ENCODE measurements around the gene CBLB.

Gene CBLB

GRCh38 chr3:105634708-105635107 lies 234.1 kb downstream of the CBLB start:
- no peak overlapping the region for H3K27ac ChIP-seq (ENCODE audit: extremely low read depth, low read depth, low read length)
- CTCF ChIA-PET = no interaction called here
- H3K4me3 ChIP-seq (ENCODE audit: low read depth, low read length) = no peak overlapping the region
- no peak for TF ChIP-seq HOXD13 (CRISPR knock-in tag; IDR thresholded peaks at IDR 0.05; ENCODE audit: borderline replicate concordance)
- no peak for TF ChIP-seq ZNF843 (tag by site-specific recombination; IDR thresholded peaks at IDR 0.05)
- TF ChIP-seq TSHZ1 (tag by site-specific recombination; IDR thresholded peaks at IDR 0.05; ENCODE audit: borderline replicate concordance) = no peak
- no peaks in the 10 kb centered on the region for H3K9me3 ChIP-seq (ENCODE audit: control insufficient read depth, insufficient read depth, low read depth, low read length)
- POLR2A ChIA-PET = no interaction called here
- no peaks in the 10 kb centered on the region for H3K36me3 ChIP-seq (ENCODE audit: control insufficient read depth in 2 of 2, insufficient read depth in 1 of 2, low read length in 2 of 2)
- no peaks in the 10 kb centered on the region for H3K4me1 ChIP-seq (ENCODE audit: control insufficient read depth, insufficient read depth, low read length)

- POLR2A ChIA-PET = no interaction called here
- Histone ChIP-seq H3K9me3 (ENCODE audit: control insufficient read depth, insufficient read depth, low read depth, low read length) (no peaks in the 10 kb centered on the region), H3K4me3 (ENCODE audit: low read depth, low read length) (no peak overlapping the region), H3K36me3 (ENCODE audit: control insufficient read depth in 2 of 2, insufficient read depth in 1 of 2, low read length in 2 of 2) (no peaks in the 10 kb centered on the region), H3K4me1 (ENCODE audit: control insufficient read depth, insufficient read depth, low read length) (no peaks in the 10 kb centered on the region), H3K27ac (ENCODE audit: extremely low read depth, low read depth, low read length) (no peak overlapping the region)
- TF ChIP-seq ZNF280D (tag by site-specific recombination; IDR thresholded peaks at IDR 0.05) (no peak), ZNF510 (tag by site-specific recombination; IDR thresholded peaks at IDR 0.05; ENCODE audit: insufficient replicate concordance) (no peak), ZNF354C (tag by site-specific recombination; IDR thresholded peaks at IDR 0.05; ENCODE audit: borderline replicate concordance, low read depth) (no peak), SCRT2 (tag by site-specific recombination; IDR thresholded peaks at IDR 0.05) (no peak), ZNF37A (tag by site-specific recombination; IDR thresholded peaks at IDR 0.05) (no peak), ZNF514 (tag by site-specific recombination; IDR thresholded peaks at IDR 0.05) (no peak), ZBTB26 (tag by site-specific recombination; optimal IDR thresholded peaks at IDR 0.05) (no peak), ZNF747 (tag by site-specific recombination; IDR thresholded peaks at IDR 0.05) (no peak), ZNF146 (tag by site-specific recombination; IDR thresholded peaks at IDR 0.05) (no peak), ZNF48 (tag by site-specific recombination; IDR thresholded peaks at IDR 0.05) (no peak), KLF8 (tag by site-specific recombination; IDR thresholded peaks at IDR 0.05) (no peak), ZSCAN4 (tag by site-specific recombination; IDR thresholded peaks at IDR 0.05) (no peak), ZNF239 (tag by site-specific recombination; IDR thresholded peaks at IDR 0.05) (no peak)
- CTCF ChIA-PET = no interaction called here
These were observed 239.1 kb downstream of the CBLB start for GRCh38 chr3:105629718-105630117.

Measured in HEK293 (cell line).